IPS-15b (cell line): ENCODE measurements around the gene ATF3.
"Not testable (repeated sequence)": the region's sequence is repeated elsewhere in the genome, so short reads cannot be mapped to it uniquely, and the experiment has no call there.

ENCODE experiments used
- H3K27me3 ChIP-seq: one replicate; pipeline ENCODE4 v1.6.1; 2013; ENCODE audit warnings: low read length; ENCODE audit not compliant: control insufficient read depth, insufficient read depth
- H3K36me3 ChIP-seq: one replicate; pipeline ENCODE4 v1.6.1; 2013; ENCODE audit warnings: low read length; ENCODE audit not compliant: control insufficient read depth, insufficient read depth
- H3K4me1 ChIP-seq: one replicate; pipeline ENCODE4 v1.6.1; 2013; ENCODE audit warnings: mild to moderate bottlenecking, low read length; ENCODE audit not compliant: control insufficient read depth, insufficient read depth
- H3K4me3 ChIP-seq: one replicate; pipeline ENCODE4 v1.5.1; 2013; ENCODE audit warnings: low read depth, low read length
- H3K9ac ChIP-seq: one replicate; pipeline ENCODE4 v1.6.1; 2013; ENCODE audit warnings: low read depth, mild to moderate bottlenecking, low read length
- H3K9me3 ChIP-seq: one replicate; pipeline ENCODE4 v1.6.1; 2013; ENCODE audit warnings: mild to moderate bottlenecking, low read length; ENCODE audit not compliant: control insufficient read depth, insufficient read depth

The ATF3 gene

GRCh38 chr1:212650228-212650627 is 41.7 kb downstream of the ATF3 start:
- Histone ChIP-seq H3K36me3 (no peaks in the 10 kb centered on the region), H3K4me3 (no peak overlapping the region), H3K9me3 (no peaks in the 10 kb centered on the region), H3K27me3 (peaks cover 3% of the 10 kb centered on the region), H3K4me1 (no peaks in the 10 kb centered on the region), H3K9ac (no peak overlapping the region)

GRCh38 chr1:212651521-212651920 is 43.0 kb downstream of the ATF3 start:
- no peak overlapping the region for H3K9ac ChIP-seq
- no peak overlapping the region for H3K4me3 ChIP-seq
- peaks cover 3% of the 10 kb centered on the region for H3K27me3 ChIP-seq
- no peaks in the 10 kb centered on the region for H3K4me1 ChIP-seq
- no peaks in the 10 kb centered on the region for H3K9me3 ChIP-seq
- no peaks in the 10 kb centered on the region for H3K36me3 ChIP-seq

GRCh38 chr1:212651977-212652376 is 43.4 kb downstream of the ATF3 start:
- Histone ChIP-seq H3K4me1 (no peaks in the 10 kb centered on the region), H3K9me3 (no peaks in the 10 kb centered on the region), H3K9ac (no peak overlapping the region), H3K27me3 (peaks cover 3% of the 10 kb centered on the region), H3K4me3 (no peak overlapping the region), H3K36me3 (no peaks in the 10 kb centered on the region)

DNA sequence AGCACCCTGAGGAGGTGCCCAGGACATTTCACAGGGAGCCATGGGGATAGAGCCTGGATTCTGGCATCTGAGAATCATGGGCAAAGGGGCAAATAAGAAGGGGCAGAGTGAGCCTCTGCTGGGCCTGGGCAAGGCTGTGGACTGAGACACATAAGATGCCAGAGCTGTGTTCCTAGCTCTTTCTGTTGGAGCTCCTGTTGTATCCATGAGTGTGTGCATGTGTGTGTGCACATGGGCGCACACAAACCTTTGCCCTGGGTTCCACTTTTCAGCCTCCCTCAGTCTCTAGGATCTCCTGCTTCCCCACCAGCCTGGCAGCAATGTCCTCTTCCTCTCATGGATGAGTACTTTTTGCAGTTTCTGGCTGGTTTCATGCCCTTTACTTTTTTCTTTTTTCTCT is 44.0 kb downstream of the ATF3 start:
- Histone ChIP-seq H3K36me3 (no peaks in the 10 kb centered on the region), H3K4me3 (no peak overlapping the region), H3K9me3 (no peaks in the 10 kb centered on the region), H3K27me3 (peaks cover 3% of the 10 kb centered on the region), H3K9ac (no peak overlapping the region), H3K4me1 (no peaks in the 10 kb centered on the region)

GRCh38 chr1:212655668-212656440 is 47.3 kb downstream of the ATF3 start:
- Histone ChIP-seq H3K4me1 (no peaks in the 10 kb centered on the region), H3K9ac (no peak overlapping the region), H3K9me3 (no peaks in the 10 kb centered on the region), H3K4me3 (no peak overlapping the region), H3K27me3 (peaks cover 3% of the 10 kb centered on the region), H3K36me3 (no peaks in the 10 kb centered on the region)

GRCh38 chr1:212656730-212657129 is 48.2 kb downstream of the ATF3 start:
- Histone ChIP-seq H3K4me3 (no peak overlapping the region), H3K9me3 (no peaks in the 10 kb centered on the region), H3K36me3 (no peaks in the 10 kb centered on the region), H3K27me3 (peaks cover 3% of the 10 kb centered on the region), H3K4me1 (no peaks in the 10 kb centered on the region), H3K9ac (no peak overlapping the region)

GRCh38 chr1:212658250-212658649 is 49.7 kb downstream of the ATF3 start:
- H3K9me3 ChIP-seq, H3K4me1 ChIP-seq, H3K4me3 ChIP-seq, H3K9ac ChIP-seq, H3K27me3 ChIP-seq, H3K36me3 ChIP-seq: not testable (repeated sequence)

GRCh38 chr1:212664409-212665199 is 56.0 kb downstream of the ATF3 start:
- Histone ChIP-seq H3K4me1 (peaks cover 2% of the 10 kb centered on the region), H3K27me3 (peaks cover 14% of the 10 kb centered on the region), H3K9me3 (no peaks in the 10 kb centered on the region), H3K9ac (no peak overlapping the region), H3K4me3 (no peak overlapping the region), H3K36me3 (no peaks in the 10 kb centered on the region)

DNA sequence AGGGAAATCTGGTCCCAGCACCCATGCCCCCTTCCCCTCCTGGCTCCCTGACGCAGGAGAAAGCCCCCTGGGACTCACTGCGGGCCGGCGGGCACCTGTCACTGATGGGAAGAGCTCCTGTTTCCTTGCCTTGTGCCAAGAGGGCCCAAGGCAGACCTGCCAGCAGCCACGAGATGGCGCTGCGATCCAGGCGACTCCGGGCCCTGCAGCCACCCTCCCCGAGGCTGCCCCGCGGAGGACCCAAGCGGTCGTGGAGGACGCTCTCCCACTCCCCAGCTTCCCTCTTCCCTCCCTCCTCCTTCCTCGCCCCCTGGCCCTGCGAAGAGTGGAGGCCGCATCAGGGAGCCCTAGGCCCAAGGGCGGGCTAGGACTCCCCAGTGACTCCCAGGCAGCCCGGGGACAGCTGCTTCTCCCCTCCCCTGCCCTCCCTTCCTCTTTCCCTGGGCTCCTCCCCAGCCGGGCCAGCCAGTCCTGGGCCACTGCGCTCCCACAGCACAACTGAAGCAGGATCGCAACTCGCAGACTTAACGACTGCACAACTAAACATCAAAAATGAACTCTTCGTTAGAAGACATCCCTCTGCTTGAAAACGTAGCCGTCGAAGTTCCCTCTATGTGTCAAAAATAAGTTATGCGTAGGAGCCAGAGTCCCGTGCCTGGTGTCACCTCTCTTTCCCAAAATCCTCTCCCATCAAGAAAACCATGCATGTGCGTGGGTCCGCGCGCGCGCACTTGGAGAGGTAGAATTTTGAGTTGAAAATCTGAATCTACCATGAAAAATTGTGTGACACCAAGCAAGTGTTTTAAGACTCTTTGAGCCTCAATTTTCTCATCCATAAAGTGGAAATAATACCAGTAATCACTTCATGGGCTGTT is 56.9 kb downstream of the ATF3 start:
- Histone ChIP-seq H3K9me3 (no peaks in the 10 kb centered on the region), H3K27me3 (peaks cover 14% of the 10 kb centered on the region), H3K36me3 (no peaks in the 10 kb centered on the region), H3K4me3 (peak overlapping the region; percentile 71), H3K9ac (peak overlapping the region; percentile 78), H3K4me1 (peaks cover 2% of the 10 kb centered on the region)

DNA sequence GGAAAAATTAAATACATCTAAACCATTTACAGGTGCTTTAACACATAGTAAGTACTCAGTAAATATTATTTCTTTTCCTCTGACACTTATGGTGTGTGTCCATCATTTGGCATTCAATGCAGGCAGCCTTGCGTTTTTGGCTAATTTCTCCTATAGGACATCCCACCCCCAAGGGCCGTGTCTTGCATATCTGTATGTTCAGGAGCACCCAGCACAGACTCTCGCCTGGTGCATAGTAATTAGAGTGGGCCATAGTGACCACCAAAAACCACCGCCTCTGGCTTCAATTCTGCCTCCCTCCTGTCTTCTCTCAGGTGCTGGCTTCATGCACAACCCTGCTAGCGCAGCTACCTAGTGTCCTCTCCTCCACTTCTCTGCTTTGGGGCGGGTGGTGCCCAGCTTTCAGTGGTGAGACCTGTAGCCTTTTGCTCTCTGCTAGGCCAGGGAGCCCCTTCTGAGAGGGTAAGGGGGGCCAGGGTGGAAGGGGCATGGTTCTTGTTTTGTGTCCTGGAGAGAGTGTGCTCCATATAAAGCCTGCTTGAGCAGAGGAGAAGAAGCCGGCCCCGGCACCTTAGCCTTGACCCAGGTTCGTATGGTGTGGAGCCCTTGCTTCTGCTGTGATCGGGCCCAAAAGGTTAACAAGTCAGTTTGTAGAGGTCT is 57.7 kb downstream of the ATF3 start:
- Histone ChIP-seq H3K27me3 (peaks cover 14% of the 10 kb centered on the region), H3K36me3 (no peaks in the 10 kb centered on the region), H3K9ac (no peak overlapping the region), H3K4me3 (no peak overlapping the region), H3K9me3 (no peaks in the 10 kb centered on the region), H3K4me1 (peaks cover 5% of the 10 kb centered on the region)
